Keratinocyte (primary cell): ENCODE measurements around the gene C10orf67.

Experiments
- EZH2 ChIP-seq: IDR thresholded peaks from one replicate; pipeline ENCODE4 v1.6.1; 2012; ENCODE audit warnings: inconsistent platforms, mild to moderate bottlenecking, low read length, moderate library complexity
- TF ChIP-seq, protein P1 (sequence below), 3 experiments: IDR thresholded peaks in 1 of 3; conservative IDR thresholded peaks in 1 of 3; optimal IDR thresholded peaks in 1 of 3; 2 replicates in 2 of 3; 3 replicates in 1 of 3; pipeline versions ENCODE3 to v1.5.1; 2011; ENCODE audit warnings: low read length in 3 of 3, mild to moderate bottlenecking in 3 of 3, moderate library complexity in 2 of 3, control low read depth in 1 of 3, inconsistent platforms in 1 of 3; ENCODE audit not compliant: insufficient read depth in 2 of 3; ENCODE audit errors: extremely low read depth in 1 of 3

GRCh38 chr10:23186697-23187096, 157.9 kb downstream of the C10orf67 start:
- TF ChIP-seq, protein P1, sequence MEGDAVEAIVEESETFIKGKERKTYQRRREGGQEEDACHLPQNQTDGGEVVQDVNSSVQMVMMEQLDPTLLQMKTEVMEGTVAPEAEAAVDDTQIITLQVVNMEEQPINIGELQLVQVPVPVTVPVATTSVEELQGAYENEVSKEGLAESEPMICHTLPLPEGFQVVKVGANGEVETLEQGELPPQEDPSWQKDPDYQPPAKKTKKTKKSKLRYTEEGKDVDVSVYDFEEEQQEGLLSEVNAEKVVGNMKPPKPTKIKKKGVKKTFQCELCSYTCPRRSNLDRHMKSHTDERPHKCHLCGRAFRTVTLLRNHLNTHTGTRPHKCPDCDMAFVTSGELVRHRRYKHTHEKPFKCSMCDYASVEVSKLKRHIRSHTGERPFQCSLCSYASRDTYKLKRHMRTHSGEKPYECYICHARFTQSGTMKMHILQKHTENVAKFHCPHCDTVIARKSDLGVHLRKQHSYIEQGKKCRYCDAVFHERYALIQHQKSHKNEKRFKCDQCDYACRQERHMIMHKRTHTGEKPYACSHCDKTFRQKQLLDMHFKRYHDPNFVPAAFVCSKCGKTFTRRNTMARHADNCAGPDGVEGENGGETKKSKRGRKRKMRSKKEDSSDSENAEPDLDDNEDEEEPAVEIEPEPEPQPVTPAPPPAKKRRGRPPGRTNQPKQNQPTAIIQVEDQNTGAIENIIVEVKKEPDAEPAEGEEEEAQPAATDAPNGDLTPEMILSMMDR (optimal IDR thresholded peaks at IDR 0.05 in 1 of 3, IDR thresholded peaks at IDR 0.05 in 1 of 3, conservative IDR thresholded peaks at IDR 0.05 in 1 of 3; ENCODE audit: extremely low read depth in 1 of 3, insufficient read depth in 2 of 3, low read length in 3 of 3) = no peak
- TF ChIP-seq EZH2 = no peak
